Measurements from ENCODE around the gene OMP. TPM values are rescaled to one million over a fixed set of nuclear protein-coding genes. Genes with fewer than 3 reads are reported as not detected.

OMP gene
- total RNA-seq: 1.4 TPM in 1 of 2 replicates, not detected in the other
- long read RNA-seq: 0 reads

GRCh38 chr11:77102246-77103210 is at the start of gene OMP:
OMP (plus strand) TSS chr11:77102840; CDS start chr11:77102840, 0 bp downstream.
- Mint-ChIP-seq H3K36me3 (ENCODE audit: low read depth) (peaks cover 8% of the 10 kb centered on the region), H3K27ac (ENCODE audit: unreplicated experiment) (peak within 1 kb of the TSS; percentile 19), H3K4me1 (peaks cover 3% of the 10 kb centered on the region), H3K9me3 (no peaks in the 10 kb centered on the region), H3K27me3 (ENCODE audit: low read depth) (no peaks in the 10 kb centered on the region), H3K4me3 (no peak within 1 kb of the TSS)
- no peak for DNase-seq (ENCODE audit: low read depth, low spot score)
- no peak for TF ChIP-seq CTCF (conservative IDR thresholded peaks at IDR 0.05)

- H3K27me3 Mint-ChIP-seq (ENCODE audit: low read depth): no peaks in the 10 kb centered on the region
- DNase-seq (ENCODE audit: low read depth, low spot score): no peak
- H3K9me3 Mint-ChIP-seq: peaks cover 4% of the 10 kb centered on the region
- H3K27ac Mint-ChIP-seq (ENCODE audit: unreplicated experiment): no peak overlapping the region
- peaks cover 9% of the 10 kb centered on the region for H3K4me1 Mint-ChIP-seq
- H3K36me3 Mint-ChIP-seq (ENCODE audit: low read depth): no peaks in the 10 kb centered on the region
- H3K4me3 Mint-ChIP-seq: no peak overlapping the region
- no peak for TF ChIP-seq CTCF (conservative IDR thresholded peaks at IDR 0.05)
Observed at GRCh38 chr11:77053217-77054015, 49.2 kb upstream of the OMP start.

- Mint-ChIP-seq H3K36me3 (ENCODE audit: low read depth) (no peaks in the 10 kb centered on the region), H3K9me3 (peaks cover 4% of the 10 kb centered on the region), H3K27me3 (ENCODE audit: low read depth) (no peaks in the 10 kb centered on the region), H3K27ac (ENCODE audit: unreplicated experiment) (no peak overlapping the region), H3K4me1 (peaks cover 9% of the 10 kb centered on the region), H3K4me3 (no peak overlapping the region)
- DNase-seq (ENCODE audit: low read depth, low spot score): no peak
- TF ChIP-seq CTCF (conservative IDR thresholded peaks at IDR 0.05): no peak
Observed at GRCh38 chr11:77054084-77054483, 48.6 kb upstream of the OMP start.

GRCh38 chr11:77055101-77055561 is 47.5 kb upstream of the OMP start:
- TF ChIP-seq CTCF (conservative IDR thresholded peaks at IDR 0.05): no peak
- H3K4me3 Mint-ChIP-seq: no peak overlapping the region
- H3K4me1 Mint-ChIP-seq: peaks cover 9% of the 10 kb centered on the region
- no peaks in the 10 kb centered on the region for H3K36me3 Mint-ChIP-seq (ENCODE audit: low read depth)
- H3K27me3 Mint-ChIP-seq (ENCODE audit: low read depth): peaks cover 3% of the 10 kb centered on the region
- DNase-seq (ENCODE audit: low read depth, low spot score): no peak
- no peak overlapping the region for H3K27ac Mint-ChIP-seq (ENCODE audit: unreplicated experiment)
- peaks cover 4% of the 10 kb centered on the region for H3K9me3 Mint-ChIP-seq

GRCh38 chr11:77055913-77056312 is 46.7 kb upstream of the OMP start:
- Mint-ChIP-seq H3K27ac (ENCODE audit: unreplicated experiment) (no peak overlapping the region), H3K27me3 (ENCODE audit: low read depth) (peaks cover 3% of the 10 kb centered on the region), H3K9me3 (peaks cover 6% of the 10 kb centered on the region), H3K4me1 (peaks cover 9% of the 10 kb centered on the region), H3K36me3 (ENCODE audit: low read depth) (no peaks in the 10 kb centered on the region), H3K4me3 (no peak overlapping the region)
- no peak for TF ChIP-seq CTCF (conservative IDR thresholded peaks at IDR 0.05)
- DNase-seq (ENCODE audit: low read depth, low spot score): no peak
